Smooth muscle cell (in vitro differentiated cells): ENCODE data around the gene DMD. TPM values are rescaled to one million over a fixed set of nuclear protein-coding genes. Genes with fewer than 3 reads are reported as not detected.

Experiments
- DNase-seq: peaks from one replicate; lab custom pipeline; 2025; ENCODE audit not compliant: unreplicated experiment; lab: John Stamatoyannopoulos, UW
- H2AFZ ChIP-seq: fragments of 200-600 bp; sonication (generic); 2 replicates; pipeline ENCODE4 v1.6.0; 2016; ENCODE audit warnings: antibody characterized with exemption, low read depth, mild to moderate bottlenecking
- H3F3A ChIP-seq: fragments of 200-600 bp; sonication (generic); 2 replicates; pipeline ENCODE4 v1.6.0; 2017; ENCODE audit warnings: antibody characterized with exemption, low read depth
- H3K27ac ChIP-seq: fragments of 200-600 bp; sonication (generic); 2 replicates; pipeline ENCODE4 v1.5.1; 2016; ENCODE audit warnings: low read depth, mild to moderate bottlenecking
- H3K27me3 ChIP-seq: fragments of 200-600 bp; sonication (generic); 2 replicates; pipeline ENCODE4 v1.6.1; 2016; ENCODE audit warnings: low read depth, mild to moderate bottlenecking
- H3K36me3 ChIP-seq: fragments of 200-600 bp; sonication (generic); 2 replicates; pipeline ENCODE4 v1.5.1; 2016; ENCODE audit warnings: low read depth
- H3K4me1 ChIP-seq: fragments of 200-600 bp; sonication (generic); 2 replicates; pipeline ENCODE4 v1.5.1; 2016; ENCODE audit warnings: low read depth
- H3K4me2 ChIP-seq: fragments of 200-600 bp; sonication (generic); 2 replicates; pipeline ENCODE4 v1.6.0; 2016; ENCODE audit warnings: mild to moderate bottlenecking
- H3K4me3 ChIP-seq: fragments of 200-600 bp; sonication (generic); 2 replicates; pipeline ENCODE4 v1.5.1; 2016; ENCODE audit warnings: mild to moderate bottlenecking
- H3K79me2 ChIP-seq: fragments of 200-600 bp; sonication (generic); 2 replicates; pipeline ENCODE4 v1.6.0; 2016; ENCODE audit warnings: low read depth, mild to moderate bottlenecking
- H3K9ac ChIP-seq: fragments of 200-600 bp; sonication (generic); 2 replicates; pipeline ENCODE4 v1.6.0; 2016; ENCODE audit warnings: low read depth
- H3K9me3 ChIP-seq: fragments of 200-600 bp; sonication (generic); replicated peaks from 2 replicates; pipeline ENCODE4 v1.5.1; 2016; ENCODE audit warnings: low read depth
- H4K20me1 ChIP-seq: fragments of 200-600 bp; sonication (generic); 2 replicates; pipeline ENCODE4 v1.6.0; 2016; ENCODE audit warnings: low read depth
- WGBS: methylation state at CpG from one replicate; pipeline ENCODE4 v1.1.7; 2016; ENCODE audit warnings: low lambda C conversion rate; 5-methylcytosine and 5-hydroxymethylcytosine counted together
- polyA plus RNA-seq: library from polyadenylated mRNA; unstranded; fragments of >200 nt; fragmentation: Nextera tagmentation; extraction: Ambion mirVana; gene quantifications from 2 replicates; pipeline ENCODE4 v1.2.1, GENCODE V29; 2016
- total RNA-seq: library from RNA; depleted of rRNA; stranded (reverse); fragments of >200 nt; gene quantifications from 2 replicates; pipeline ENCODE4 v1.2.3, GENCODE V29; 2014
- TF ChIP-seq, protein P1 (sequence below): fragments of 200-600 bp; sonication (generic); IDR thresholded peaks from 2 replicates; pipeline ENCODE4 v1.5.1; 2017; ENCODE audit warnings: borderline replicate concordance, mild to moderate bottlenecking, antibody characterized with exemption; ENCODE audit not compliant: insufficient read depth, poor library complexity, severe bottlenecking

Gene DMD
- total and polyA plus RNA-seq, 2 experiments from 2014 or later: 12.3 to 12.6 TPM

GRCh38 chrX:31545191-31545590 lies 1666.2 kb downstream of the DMD start:
- Histone ChIP-seq H3F3A (no peaks in the 10 kb centered on the region), H3K4me2 (no peak overlapping the region), H3K36me3 (no peaks in the 10 kb centered on the region), H3K9me3 (no peaks in the 10 kb centered on the region), H3K79me2 (no peaks in the 10 kb centered on the region), H3K27me3 (no peaks in the 10 kb centered on the region), H4K20me1 (no peaks in the 10 kb centered on the region), H3K27ac (peak overlapping the region; percentile 72), H3K4me3 (no peak overlapping the region), H3K9ac (no peak overlapping the region), H2AFZ (no peak overlapping the region), H3K4me1 (no peaks in the 10 kb centered on the region)
- TF ChIP-seq, protein P1, sequence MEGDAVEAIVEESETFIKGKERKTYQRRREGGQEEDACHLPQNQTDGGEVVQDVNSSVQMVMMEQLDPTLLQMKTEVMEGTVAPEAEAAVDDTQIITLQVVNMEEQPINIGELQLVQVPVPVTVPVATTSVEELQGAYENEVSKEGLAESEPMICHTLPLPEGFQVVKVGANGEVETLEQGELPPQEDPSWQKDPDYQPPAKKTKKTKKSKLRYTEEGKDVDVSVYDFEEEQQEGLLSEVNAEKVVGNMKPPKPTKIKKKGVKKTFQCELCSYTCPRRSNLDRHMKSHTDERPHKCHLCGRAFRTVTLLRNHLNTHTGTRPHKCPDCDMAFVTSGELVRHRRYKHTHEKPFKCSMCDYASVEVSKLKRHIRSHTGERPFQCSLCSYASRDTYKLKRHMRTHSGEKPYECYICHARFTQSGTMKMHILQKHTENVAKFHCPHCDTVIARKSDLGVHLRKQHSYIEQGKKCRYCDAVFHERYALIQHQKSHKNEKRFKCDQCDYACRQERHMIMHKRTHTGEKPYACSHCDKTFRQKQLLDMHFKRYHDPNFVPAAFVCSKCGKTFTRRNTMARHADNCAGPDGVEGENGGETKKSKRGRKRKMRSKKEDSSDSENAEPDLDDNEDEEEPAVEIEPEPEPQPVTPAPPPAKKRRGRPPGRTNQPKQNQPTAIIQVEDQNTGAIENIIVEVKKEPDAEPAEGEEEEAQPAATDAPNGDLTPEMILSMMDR: no peak
- no peak for DNase-seq
- WGBS: 85% methylated on average over 3 of the region's 3 CpGs

- no peak overlapping the region for H3K4me2 ChIP-seq
- H3K36me3 ChIP-seq: no peaks in the 10 kb centered on the region
- TF ChIP-seq, protein P1: no peak
- no peaks in the 10 kb centered on the region for H3F3A ChIP-seq
- no peaks in the 10 kb centered on the region for H3K9me3 ChIP-seq
- H3K4me1 ChIP-seq: no peaks in the 10 kb centered on the region
- no peak overlapping the region for H3K4me3 ChIP-seq
- no peak overlapping the region for H3K27ac ChIP-seq
- H2AFZ ChIP-seq: no peak overlapping the region
- no peaks in the 10 kb centered on the region for H3K79me2 ChIP-seq
- no peaks in the 10 kb centered on the region for H3K27me3 ChIP-seq
- no peaks in the 10 kb centered on the region for H4K20me1 ChIP-seq
- no peak for DNase-seq
- 39% methylated on average over 3 of the region's 3 CpGs for WGBS
- H3K9ac ChIP-seq: no peak overlapping the region
Measured at GRCh38 chrX:31543634-31544033, 1667.7 kb downstream of the DMD start.

DNA sequence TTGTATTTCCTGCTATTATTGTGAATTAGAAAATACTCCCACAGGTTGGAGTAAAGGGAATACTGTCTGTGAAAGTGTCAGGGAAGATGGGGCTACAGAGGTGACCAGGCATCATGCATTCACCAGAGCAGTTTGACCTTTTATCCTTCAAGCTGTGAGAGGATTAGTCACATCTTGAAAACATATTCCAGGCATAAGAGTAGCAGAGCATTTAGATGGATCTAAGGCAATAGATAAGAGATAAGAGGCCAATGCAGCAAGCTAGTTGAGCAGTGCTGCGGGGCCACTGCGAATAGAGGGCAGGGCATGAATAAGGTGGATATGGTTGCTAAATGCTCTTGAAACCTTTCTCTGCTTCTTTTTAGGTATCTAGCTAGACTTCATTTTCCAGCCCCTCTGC lies 1668.8 kb downstream of the DMD start:
- Histone ChIP-seq H3F3A (no peaks in the 10 kb centered on the region), H2AFZ (no peak overlapping the region), H4K20me1 (no peaks in the 10 kb centered on the region), H3K4me1 (no peaks in the 10 kb centered on the region), H3K27ac (no peak overlapping the region), H3K4me2 (no peak overlapping the region), H3K9ac (no peak overlapping the region), H3K79me2 (no peaks in the 10 kb centered on the region), H3K4me3 (no peak overlapping the region), H3K36me3 (no peaks in the 10 kb centered on the region), H3K27me3 (no peaks in the 10 kb centered on the region), H3K9me3 (no peaks in the 10 kb centered on the region)
- WGBS: 57% methylated on average over 2 of the region's 2 CpGs
- no peak for DNase-seq
- TF ChIP-seq, protein P1: no peak

GRCh38 chrX:31540313-31540712 lies 1671.0 kb downstream of the DMD start:
- no peak overlapping the region for H3K4me2 ChIP-seq
- TF ChIP-seq, protein P1: no peak
- H3K79me2 ChIP-seq: no peaks in the 10 kb centered on the region
- no peaks in the 10 kb centered on the region for H3F3A ChIP-seq
- no peaks in the 10 kb centered on the region for H4K20me1 ChIP-seq
- H3K9ac ChIP-seq: no peak overlapping the region
- H2AFZ ChIP-seq: no peak overlapping the region
- H3K4me1 ChIP-seq: no peaks in the 10 kb centered on the region
- no peak overlapping the region for H3K27ac ChIP-seq
- no peaks in the 10 kb centered on the region for H3K27me3 ChIP-seq
- H3K4me3 ChIP-seq: no peak overlapping the region
- H3K36me3 ChIP-seq: no peaks in the 10 kb centered on the region
- no peaks in the 10 kb centered on the region for H3K9me3 ChIP-seq
- 56% methylated on average over 2 of the region's 2 CpGs for WGBS
- no peak for DNase-seq
